CD4-positive, alpha-beta T cell treated with Interleukin-4 for 1 hour (primary cell): Measurements from ENCODE around the gene YAP1.

ENCODE experiments used
- DNase-seq, 2 donors: peaks; one replicate each; pipeline ENCODE4 v3.0.0-alpha.2; 2020 to 2022

Gene YAP1

DNA sequence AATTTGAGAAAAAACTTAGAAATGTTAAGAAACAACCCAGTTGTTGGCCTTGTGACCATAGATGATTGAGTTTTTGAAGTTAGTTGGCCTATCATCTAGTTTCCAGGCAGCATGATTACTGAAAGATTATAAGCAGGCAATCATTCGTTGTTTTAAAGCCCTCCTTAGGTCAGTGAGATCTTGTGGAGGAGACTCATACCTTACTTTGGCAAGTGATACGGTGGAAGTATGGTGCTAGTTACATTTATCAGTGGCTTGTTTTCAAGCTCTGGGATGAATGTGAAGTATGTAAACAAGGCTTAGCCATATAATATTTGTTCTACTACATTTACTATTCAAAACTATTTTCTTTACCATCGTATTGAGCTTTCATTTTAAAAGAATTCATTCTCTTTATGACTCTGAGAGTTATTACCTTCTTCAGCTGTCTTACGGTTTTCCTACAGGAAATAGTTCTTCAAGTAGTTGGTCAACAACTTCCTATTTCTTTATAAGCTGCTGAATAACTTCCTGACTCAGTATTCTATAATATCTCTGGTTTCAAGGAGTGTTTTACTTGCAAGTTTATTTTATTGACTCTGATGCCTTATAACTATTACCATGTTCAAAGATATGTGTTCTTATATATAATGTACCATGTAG is 7.3 kb downstream of the YAP1 start:
- DNase-seq = no peak

DNA sequence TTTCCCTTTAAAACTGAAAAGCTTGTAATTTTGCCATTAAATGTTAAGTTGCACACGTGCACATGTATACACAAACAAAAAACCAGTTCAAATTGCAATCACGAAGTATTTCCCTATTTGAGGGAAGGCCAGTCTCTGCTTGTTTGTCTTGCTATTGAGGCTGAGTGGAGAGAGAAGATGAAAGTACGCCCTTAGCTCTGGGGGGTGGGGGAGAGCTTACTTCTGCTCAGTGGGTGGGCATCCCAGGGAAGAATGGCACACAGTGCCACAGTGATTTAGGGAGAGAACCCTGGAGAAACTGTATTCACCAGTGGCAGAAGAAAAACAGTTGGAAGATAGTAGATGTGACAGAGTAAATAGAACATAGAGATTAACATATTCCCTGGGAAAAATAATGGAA is 8.7 kb downstream of the YAP1 start:
- no peak for DNase-seq

DNA sequence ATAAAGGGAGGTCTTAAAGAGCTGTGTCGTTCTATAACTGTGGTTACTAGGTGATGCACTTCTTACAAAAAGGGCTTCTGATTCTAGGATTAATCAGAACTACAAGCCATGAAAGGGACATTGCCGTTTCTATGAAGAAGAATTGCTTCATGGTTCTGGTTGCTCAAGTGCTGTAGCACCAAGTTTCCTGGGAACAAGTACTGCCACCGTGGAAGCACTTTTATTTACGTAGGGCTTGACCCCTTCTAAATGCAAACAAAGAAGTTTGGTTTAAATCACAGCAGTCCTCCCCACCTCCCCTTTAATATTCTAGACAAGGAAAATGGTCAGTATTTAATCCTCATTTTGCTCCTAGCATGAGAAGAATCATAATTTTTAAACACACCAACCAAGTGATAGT is 9.8 kb downstream of the YAP1 start:
- no peak for DNase-seq

DNA sequence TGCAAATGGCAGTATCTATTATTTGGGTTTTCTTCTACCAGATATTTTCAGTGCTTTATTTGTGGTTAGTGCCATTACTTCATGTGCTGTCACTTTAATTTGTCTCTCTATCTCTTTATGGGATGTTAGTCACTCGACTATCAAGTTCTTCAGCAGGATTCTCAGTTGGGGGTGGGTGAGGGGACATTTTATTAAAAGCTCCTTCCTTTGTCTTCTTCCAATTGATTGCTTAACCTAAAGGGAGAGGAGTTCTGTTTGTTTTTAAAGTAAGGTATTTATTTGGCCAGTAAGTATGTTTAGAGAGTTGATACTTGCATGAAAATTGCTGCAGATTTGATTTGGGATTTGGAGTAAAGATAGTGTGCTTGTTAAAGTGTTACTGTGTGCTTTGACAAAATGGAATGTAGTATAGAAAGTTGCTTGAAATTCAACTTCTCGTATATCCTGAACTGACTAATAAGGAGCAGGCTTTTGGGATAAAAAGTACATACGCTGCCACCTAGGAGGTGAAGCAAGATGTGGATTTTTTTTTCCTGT is 10.3 kb downstream of the YAP1 start:
- no peak for DNase-seq

DNA sequence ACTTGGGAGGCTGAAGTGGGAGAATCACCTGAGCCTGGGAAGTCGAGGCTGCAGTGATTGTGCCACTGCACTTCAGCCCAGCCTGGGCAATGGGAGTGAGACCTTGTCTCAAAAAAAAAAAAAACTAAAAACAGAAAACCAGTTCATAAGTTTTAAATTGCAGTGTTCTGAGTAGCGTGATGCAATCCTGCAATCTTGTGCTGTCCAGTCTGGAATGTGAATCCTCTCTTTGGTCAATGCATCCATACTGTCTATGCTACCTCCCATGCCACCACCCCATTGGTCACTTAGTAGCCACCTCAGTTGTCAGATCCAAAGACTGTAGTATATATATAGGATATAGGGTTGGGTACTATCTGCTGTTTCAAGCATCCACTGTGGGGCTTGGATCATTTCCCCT is 11.1 kb downstream of the YAP1 start:
- no peak for DNase-seq

DNA sequence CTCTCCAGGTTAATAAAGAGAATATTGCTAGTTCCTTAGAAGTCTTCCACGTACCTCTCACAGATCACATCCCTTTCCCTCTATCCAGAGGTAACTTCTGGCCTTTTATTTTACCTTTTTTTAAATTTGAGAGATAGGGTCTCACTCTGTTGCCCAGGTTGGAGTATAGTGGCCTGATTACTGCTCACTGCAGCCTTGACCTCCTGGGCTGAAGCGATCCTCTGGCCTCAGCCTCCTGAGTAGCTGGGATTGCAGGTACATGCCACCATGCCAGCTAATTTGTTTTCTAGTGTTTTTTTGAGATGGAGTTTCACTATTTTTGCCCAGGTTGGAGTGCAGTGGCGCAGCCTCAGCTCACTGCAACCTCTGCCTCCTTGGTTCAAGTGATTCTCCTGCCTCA is 24.4 kb downstream of the YAP1 start:
- DNase-seq = no peak

DNA sequence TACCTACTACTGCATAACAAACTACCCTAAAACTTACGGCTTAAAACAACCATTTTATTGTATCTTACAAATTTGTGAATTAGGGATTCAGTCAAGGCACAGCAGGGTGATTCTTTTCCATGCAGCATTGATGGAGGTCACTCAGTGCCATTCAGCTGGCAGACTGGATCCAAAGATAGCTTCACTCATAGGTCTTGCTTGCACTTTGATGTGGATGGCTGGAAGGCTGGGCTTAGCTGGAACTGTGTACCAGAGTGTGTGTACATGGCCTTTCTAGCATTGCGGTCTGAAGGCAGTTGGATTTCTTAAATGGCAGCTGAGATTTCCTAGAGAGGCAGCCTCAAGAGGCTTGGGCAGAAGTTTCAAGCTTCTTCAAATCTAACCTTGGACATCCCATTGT is 25.0 kb downstream of the YAP1 start:
- no peak for DNase-seq

DNA sequence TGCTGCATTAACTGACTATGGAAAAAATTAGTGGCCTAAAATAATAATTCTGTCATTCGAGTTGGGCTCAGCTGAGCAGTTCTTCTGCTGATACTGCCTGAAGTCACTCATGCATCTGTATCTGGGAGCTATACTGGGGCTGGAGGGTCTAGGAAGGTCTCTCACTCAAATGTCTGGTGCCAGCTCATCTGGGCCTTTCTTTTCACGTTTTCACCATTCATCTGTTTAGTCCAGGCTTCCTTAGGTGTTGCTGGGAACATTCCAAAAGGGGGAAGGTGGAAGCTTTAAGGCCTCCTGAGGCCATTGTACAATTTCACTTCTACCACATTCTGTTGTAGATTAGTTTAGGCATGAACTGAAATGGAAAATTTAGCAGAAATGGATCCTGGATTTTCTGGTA is 28.0 kb downstream of the YAP1 start:
- DNase-seq = no peak

DNA sequence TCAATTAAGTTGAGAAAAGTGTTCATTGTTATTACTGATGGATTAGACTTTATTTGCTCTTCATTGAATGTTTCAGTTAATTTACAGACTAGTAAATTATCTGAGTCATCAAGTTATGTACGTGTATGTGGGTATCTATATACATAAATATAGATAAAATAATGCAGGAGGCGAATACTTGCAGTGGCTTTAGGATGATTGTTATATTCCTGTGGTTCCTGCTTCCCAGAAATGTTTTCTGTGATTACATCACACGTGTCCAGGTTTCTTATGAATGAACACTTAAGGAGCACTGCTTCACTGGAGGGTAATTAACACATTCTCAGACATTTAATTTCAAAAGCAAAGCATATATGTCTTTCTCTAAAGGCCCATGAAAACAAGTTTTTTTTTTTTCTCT is 28.4 kb downstream of the YAP1 start:
- DNase-seq = no peak

DNA sequence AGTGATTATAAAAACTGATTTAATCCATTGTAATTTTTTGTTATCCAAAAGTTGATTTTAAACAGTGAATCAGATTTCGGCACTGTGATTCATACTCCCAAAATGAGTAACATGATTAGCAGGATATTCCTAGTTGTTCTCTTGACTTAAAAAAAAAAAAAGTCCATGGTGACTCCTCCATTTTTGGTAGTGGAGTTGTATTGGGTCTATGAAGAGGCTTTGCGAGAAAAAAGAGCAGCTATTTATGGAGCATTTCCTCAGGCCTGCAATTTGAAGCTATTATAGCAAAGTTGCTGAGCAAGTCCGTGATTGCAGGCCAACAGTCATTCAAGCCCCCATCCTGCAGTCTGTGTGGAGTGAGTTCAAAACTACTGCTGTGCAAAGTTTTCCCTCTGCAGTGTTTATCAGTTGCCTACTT is 28.8 kb downstream of the YAP1 start:
- DNase-seq = no peak

DNA sequence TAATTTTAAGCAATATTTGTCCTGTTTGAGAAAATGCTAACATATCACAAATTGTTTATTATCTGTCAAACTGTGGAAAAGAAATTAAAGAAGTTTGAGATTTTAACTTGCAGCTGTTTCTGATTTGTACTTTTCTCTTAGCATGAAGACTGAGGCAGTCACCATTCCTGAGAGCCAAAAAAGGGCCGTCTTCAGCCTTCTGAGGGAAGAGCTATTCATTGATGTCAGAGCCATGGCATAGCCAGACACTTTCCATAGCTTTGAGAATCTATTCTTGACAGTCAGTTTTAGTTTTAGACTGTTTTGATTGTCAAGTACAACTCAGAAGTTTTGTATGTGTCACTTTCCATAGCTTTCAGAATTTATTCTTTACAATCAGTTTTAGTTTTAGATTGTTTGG is 32.1 kb downstream of the YAP1 start:
- no peak for DNase-seq

DNA sequence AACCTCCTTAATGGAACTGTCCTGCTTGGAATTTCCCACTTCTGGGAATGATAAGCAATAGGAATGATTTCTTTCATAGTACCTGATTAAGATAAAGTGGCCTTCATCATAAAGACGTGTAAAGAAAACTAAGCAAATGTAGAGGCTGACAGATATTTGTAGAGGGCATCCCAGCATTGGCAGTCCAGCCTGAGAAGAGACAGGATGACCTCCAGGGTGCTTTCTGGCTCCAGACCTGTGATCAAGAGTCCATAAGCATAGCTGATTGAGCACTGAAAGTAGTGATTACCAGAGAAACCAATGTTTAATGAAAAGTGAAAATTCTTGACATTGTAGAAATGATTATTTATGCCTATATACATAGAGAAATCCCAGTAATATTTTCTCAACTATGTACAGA is 33.6 kb downstream of the YAP1 start:
- no peak for DNase-seq

DNA sequence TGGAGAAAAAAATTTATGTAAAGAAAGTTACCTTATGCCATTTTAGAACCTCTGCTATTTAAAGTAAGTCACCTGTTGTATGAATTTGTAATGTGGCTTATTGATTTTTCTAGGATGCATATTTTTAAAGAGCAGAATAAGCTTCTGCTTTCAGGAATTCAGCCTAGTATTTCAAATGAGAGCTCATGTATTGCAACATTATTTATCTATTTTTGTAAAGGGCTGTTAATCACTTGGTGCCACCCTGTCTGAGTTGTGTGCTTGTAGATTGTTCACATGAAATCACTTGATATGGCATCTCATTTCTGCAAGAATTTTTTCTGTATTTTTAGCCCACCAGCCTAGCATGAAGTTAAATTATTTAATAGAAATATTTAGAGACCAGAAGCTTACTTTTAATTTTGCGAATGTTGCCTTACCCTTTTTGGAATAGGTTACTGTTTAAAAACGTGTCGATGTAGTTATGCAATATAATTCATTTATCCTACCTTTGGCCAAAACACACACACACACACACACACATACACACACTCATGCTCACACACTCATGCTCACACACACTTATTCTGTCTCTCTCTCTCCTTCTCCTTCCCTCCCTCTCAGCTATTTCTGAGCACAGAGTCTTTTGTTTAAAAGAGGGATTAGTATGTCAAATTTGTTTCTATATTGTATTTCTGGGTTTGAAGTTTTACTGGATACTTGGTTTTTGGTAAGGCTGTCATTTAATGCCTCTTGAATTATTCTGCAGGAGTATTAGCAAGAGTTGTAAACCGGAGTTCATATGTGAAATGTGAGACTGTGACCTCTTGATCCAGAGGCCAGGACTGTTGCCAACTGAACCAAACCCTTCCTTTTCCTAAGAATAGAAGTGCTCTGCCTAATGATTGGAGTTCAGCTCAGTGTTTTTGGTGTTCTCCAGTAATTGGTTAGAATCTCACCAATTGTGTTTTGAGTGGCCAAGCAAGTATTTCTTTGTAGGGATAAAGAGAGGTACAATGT is 34.4 kb downstream of the YAP1 start:
- DNase-seq = no peak

DNA sequence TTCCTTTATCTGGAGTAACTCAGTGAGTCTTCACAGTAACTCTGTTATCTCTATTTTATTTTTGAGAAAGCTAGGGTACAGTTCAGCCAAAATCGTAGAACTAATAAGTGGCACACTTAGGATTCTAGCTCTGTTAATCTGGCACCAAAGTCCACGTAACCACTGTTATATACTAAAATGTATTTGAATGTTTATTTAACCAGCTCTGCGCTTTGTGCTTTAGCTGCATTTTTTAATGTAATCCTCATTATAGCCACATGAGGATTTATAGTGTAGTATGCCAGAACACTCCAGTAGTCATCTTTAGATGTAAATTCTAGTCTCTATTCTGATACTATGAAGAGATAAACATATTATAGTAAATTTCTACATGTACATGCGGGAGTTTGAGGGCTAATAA is 36.8 kb downstream of the YAP1 start:
- DNase-seq = no peak

DNA sequence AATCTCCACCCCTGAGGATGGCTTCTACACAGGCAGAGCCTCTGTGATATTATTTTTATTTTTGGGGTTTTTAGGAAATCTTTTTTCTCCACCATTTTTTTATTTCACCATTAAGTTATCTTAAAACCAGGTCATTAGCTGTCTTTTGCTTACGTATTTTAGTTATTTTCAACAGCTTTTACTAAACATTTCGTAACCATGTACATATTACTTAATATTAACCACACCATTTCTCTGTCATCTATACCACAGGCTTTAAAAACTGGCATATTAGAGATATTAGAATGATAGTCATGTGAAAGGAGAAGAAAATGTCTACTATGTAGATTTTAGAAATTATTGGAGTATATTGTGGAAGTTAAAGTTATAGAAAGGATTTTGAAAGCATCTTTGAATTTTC is 37.4 kb downstream of the YAP1 start:
- DNase-seq = no peak

DNA sequence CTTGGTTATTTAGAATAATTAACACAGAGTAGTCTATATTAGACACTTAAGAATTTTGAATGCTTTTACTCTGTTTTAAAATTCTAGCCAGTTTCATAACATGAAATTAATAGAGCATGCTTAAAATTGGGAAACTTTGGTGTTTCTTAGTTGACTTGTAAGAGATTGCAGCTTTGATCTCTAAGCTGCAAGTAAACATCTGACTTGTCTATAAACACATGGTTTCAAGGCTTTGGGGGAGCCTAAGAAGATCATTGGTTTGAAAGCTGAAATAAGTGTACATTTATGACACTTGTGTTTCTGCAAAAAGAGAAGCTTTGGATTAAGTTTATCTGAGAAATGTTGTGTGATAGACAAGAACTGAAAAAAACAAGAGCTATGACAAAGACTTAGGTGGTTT is 37.8 kb downstream of the YAP1 start:
- DNase-seq = no peak

DNA sequence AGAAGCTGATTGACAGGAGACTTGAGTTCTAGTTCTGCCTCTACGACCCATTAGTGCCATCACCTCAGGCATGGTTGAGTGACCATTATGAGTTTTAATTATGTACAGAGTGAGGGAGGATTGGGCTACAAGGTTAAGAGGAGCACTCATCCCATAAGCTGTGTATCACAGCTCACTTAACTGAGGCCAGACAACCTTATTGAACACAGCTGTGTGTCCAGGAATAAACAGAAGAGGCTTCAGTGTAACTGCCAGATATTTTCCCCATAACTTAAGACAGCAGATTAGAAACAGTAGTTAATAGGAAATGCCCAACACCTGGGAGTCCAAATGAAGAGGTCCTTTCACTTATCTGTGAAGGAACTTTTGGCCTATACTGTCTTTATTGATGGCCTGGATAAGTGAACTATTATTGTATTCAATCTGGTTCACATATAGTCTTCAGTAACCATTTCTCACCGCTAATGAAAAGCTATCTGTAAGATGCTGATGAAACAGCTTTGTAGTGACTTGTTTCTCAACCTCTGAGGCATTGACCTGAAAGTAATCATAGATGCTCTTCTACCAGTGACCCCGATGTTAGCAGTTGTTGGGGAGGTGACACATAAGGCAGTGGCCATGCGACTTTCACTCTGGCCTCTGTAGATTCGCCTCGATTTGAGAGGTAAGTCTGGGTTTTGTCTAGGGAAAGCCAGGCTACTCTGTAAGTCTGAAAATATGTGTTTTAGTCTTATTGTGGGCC is 41.7 kb downstream of the YAP1 start:
- no peak for DNase-seq

DNA sequence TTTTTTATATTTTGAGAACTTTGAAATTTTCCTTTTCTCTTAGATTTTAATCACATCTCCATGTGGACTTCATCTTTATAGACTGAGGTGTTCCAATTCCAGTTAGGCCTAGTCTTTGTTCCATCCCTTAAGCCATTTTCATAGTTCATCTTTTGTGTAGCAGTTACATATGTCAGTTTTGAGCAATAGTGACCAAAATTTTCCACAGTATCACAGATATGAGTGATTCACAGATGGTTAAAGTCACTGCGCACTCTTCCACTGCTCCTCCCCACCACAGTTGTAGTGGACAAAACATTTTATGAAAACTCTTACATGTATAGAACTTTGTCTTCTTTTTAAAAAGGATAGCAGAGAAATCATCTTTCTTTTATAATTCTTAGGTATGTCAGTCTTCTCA is 42.8 kb downstream of the YAP1 start:
- DNase-seq = no peak

DNA sequence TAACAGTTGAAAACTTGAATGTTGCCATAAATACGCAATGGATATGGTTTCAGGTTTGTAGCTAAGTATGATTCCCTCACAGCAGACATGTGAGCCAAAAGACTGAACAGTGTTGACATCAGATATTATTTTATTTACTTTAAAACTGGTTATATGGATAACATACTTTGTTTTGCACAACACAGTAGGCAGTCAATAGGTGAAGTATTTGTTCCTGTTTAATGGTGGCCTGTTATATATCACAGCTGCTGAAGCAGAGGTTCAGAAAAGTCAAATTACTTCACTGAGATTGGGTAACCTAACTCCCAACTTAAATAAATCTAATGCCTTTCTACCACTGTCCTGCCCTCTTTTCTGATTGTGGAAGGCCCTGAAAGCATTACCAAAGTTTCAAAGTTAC is 44.6 kb downstream of the YAP1 start:
- DNase-seq = no peak

DNA sequence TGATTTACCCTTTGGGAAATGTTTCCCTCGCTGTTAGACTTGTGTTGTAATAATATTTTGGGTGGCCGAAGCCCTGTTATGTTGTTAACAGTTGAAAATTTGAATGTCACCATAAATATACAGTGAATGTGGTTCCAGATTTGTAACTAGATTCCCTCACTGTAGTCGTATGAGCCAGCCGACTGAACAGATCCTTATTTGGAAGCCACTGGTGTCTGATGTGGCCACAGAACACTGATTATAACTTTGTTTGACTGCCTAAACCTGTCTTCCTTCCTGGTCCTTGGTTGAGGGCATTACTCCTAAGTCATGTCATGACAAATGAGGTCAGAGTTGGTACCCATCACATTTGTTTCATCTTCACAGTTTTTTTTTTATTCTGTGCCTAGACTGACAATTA is 45.4 kb downstream of the YAP1 start:
- no peak for DNase-seq

DNA sequence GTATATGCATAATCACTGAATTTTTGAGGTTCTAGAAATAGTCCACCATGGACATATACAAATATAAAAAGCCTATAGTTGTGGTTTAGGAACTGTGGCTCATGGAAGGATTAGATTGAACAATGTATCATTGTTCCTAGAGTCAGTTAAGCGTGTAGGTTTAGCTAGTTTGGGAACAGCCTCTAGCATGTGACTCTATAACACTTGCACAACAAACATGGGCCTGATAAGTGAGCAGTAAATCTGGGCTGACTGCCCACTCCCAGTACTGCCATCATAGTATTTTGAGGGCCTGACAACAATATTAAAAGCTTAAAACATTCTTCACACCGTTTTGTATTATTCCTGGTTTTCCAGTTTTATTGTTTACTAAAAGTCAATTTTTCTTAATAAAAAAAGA is 47.0 kb downstream of the YAP1 start:
- DNase-seq = no peak

DNA sequence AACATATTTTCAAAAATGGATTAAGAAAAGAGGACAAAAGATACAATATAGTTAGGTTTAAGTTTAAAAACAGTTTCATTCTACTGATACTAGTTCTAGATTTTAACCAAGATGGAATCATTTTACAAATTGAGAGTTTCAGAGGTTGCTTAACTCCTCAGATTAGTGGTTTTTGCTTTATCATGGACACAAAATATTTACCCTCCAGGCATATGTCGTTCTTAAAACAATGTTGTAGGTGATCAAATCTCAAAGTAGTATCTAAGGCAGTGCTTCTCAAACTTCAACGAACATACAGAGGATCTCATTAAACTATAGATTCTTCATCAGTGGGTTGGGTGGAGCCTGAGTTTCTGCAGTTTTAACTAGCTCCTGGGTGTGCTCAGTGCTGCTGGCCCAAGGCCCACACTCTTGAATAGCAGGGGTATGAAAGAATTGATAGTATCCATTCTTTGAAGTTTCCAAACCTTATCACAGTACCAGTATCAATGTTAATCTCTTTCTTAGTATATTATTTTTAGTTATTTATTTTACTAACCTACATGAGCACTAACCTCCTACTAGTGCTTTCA is 48.0 kb downstream of the YAP1 start:
- DNase-seq = no peak

DNA sequence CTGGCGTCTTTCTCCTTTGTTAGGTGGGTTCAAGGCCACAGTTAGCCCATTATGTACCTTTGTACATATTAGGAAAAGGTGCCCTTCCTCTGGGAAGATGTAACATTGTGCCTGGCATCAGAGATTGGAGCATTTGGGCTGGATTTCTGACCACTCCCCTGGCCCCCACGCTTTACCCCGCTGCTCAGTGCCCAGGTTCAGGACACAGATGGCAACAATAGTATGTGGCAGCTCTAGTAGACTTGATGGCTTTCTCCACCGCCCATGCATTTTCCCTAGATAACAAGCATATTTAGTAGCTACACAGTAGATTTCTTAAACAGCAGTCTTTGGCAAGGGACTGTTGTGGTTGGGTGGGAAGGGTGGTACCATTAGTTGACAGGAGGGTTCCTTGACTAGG is 53.1 kb downstream of the YAP1 start:
- DNase-seq = no peak
